CD4-positive, alpha-beta T cell treated with Interleukin-6 for 4 hours (primary cell): Measurements from ENCODE around the gene CPS1.

Experiments
- DNase-seq: peaks from one replicate; pipeline ENCODE4 v3.0.0-alpha.2; 2020; ENCODE audit warnings: mixed read lengths

The CPS1 gene

DNA sequence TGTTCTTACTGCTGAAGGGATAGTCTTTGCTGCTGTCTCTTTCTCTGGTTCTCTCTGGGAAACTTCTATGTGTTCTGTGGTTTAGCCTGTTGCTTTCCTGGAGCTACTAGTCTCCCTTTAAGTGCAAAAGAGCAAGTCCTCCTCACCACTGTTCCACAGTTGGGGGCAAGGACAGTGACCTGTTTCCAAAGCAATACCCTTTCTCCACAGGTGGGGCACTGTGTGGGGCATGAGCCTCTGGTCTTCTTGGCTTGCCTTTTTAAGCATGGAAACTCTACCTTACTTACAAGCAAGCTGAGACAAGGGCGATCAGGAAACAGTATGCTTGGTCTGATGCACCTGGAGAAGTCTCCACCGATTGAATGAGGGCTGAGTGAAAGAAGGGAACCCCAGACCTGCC lies 156.7 kb downstream of the CPS1 start:
- no peak for DNase-seq

DNA sequence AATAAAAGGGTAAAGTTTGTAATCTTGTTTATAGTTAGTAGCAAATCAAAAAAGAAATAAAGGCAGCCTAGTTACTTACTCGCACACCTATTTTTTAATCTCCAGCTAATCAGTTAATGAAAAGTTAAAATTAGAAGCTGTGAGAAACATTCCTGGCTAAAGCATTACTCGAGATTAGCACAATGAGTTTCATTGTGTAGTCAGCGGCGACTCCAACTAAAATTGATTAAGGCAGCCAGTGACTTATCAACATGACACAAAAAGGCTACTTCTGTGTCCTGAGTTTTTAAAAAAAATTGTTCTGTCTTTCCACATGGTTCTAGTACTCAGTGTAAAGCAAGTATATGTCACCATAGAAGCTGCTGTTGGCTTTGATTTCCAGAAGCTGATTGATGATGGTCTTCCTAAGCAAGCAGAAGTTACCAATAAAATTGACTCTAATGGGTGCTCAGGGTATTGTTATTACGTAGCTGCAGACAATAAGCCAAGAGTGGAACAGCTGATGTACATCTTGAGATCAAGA lies 159.2 kb downstream of the CPS1 start:
- no peak for DNase-seq

DNA sequence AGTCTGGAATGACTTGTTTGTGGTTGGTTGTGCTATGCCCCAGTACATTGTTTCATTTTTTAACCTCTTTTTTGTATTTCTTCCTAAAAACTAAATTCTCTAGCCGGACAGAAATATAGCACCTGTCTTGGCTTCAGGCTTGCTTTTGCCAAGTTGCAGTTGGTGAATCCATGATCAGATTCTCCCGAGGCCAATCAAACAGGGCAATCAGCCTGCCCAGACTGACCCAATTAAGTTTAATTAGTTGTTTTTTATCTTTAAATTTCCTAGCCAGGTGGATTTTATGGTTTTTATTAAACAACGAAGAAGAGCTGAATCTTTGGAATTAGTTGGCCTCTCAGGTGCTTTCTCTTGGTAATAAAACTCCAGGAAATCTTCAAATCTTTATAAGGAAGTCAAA lies 162.1 kb downstream of the CPS1 start:
- DNase-seq, result no peak

DNA sequence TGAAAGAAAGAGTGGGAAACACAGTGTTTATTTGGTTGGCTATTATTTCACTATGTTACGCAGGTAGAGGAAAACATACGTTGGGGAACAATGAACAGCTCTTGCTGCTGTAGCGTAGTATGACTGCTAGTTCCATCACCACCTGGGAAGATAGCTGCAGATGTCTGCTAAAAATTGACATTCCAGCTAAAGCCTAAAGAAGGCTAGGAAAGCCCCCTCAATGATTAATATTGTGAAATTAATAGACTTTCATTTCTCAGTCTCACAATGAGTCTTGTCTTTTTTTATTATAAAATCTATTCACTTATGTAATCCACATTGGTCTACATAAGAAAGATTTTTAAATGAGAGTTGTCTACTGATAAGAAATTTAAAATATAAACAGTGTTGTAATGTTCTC lies 165.7 kb downstream of the CPS1 start:
- DNase-seq, result no peak

DNA sequence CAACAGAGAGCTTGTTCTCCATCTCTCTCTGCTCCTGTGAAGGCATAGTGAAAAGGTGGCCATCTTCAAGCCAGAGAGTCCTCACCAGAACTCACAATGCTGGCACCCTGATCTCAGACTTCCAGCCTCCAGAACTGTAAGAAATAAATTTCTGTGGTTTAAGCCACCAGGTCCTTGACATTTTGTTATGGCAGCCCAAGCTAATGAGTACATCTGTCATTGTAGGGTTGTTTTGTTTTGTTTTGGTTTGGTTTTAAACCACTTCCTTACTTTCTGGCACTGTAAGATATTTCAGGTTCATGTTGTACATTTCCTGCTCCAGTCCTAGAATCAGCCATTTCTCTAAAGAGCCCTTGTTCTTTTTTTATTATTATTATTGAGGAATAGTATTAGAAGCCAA lies 171.2 kb downstream of the CPS1 start:
- DNase-seq, result no peak
